Medulla oblongata (tissue), 1 donor: ENCODE measurements around the gene CADM2.
"Not testable (repeated sequence)": the region's sequence is repeated elsewhere in the genome, so short reads cannot be mapped to it uniquely, and the experiment has no call there.

Experiments used
- DNase-seq: peaks from one replicate; pipeline ENCODE4 v3.0.0-alpha.2; 2015; ENCODE audit errors: extremely low spot score

The CADM2 gene

GRCh38 chr3:85935171-85935570 lies 976.4 kb downstream of the CADM2 start:
- DNase-seq: no peak

DNA sequence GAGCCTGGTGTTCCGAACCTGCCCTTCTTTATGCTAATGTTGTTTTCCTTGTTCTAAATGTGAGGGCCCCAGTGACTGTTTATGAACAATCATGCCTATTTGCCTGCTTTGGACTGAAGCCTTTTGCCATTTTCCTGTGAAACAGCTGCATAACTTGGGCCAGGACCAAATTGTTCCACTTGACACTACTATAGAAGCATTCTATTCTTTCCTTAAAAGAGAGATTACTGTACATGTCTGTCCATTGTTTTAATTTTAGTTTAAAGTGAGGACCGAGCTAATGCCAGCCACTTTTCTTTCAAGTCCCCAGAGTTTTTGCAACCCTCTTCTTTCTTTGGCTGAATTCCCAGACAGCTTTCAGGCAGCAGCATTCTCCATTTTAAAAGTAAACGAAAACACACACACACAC lies 980.3 kb downstream of the CADM2 start:
- peak; percentile 72 for DNase-seq

DNA sequence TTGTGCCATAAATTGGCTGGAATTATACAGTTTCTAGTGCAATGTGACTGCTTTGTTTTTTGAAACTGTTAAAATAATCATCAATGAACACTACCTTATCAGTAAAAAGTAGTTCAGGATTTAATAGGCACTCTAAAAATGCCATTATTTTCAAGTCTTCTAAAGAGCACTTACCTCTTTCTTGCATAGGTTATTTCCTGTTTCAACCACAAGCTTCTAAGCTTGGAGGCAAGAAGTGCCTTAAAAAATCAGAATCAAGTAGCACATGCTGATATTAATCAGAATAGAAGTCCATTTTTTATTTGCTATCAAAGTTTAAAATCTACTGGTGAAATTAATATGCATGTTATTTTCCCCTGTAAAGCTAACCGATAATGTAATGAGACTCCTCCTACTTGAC lies 991.6 kb downstream of the CADM2 start:
- DNase-seq: no peak

DNA sequence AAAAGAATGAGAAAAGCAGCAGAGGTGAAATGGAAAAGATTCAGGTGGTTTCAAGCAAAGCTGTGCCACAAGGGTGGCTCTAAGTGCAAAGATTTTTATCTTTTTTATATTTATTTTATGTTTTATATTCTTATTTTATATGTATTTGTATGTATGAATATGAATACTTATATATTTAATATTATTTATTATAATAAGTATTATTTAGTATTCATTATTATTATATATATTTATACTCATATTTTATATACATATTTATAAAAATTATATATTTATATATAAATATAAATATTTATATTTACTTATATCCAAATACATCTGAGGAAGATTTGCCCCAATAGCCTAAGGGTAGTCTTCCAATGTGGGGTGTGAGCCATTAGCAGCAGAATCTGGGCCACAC lies 1002.0 kb downstream of the CADM2 start:
- no peak for DNase-seq

GRCh38 chr3:85977615-85978338 lies 1019.0 kb downstream of the CADM2 start:
- peak; percentile 12 for DNase-seq

DNA sequence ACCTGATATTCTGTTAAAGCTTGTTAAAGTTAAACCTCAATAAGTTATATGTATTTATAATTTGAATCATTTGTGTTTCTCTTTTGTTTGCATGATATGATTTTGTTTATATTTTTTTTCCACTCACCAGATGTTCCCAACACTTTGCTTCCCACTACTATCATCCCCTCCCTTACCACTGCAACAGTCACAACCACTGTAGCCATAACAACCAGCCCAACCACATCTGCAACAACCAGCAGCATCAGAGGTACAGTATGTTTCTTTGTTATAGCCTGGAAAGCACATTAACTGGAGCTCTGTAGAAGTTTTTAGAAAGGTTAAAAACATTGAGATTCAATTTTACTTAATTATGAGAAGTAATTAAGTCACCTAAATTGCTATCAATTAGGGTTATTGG lies 1020.2 kb downstream of the CADM2 start:
- no peak for DNase-seq

- not testable (repeated sequence) for DNase-seq
Measured at GRCh38 chr3:85989581-85989980, 1030.8 kb downstream of the CADM2 start.

- DNase-seq: no peak
Measured at GRCh38 chr3:86029590-86029989, 1070.8 kb downstream of the CADM2 start.

GRCh38 chr3:86037916-86038315 lies 1079.1 kb downstream of the CADM2 start:
- no peak for DNase-seq

DNA sequence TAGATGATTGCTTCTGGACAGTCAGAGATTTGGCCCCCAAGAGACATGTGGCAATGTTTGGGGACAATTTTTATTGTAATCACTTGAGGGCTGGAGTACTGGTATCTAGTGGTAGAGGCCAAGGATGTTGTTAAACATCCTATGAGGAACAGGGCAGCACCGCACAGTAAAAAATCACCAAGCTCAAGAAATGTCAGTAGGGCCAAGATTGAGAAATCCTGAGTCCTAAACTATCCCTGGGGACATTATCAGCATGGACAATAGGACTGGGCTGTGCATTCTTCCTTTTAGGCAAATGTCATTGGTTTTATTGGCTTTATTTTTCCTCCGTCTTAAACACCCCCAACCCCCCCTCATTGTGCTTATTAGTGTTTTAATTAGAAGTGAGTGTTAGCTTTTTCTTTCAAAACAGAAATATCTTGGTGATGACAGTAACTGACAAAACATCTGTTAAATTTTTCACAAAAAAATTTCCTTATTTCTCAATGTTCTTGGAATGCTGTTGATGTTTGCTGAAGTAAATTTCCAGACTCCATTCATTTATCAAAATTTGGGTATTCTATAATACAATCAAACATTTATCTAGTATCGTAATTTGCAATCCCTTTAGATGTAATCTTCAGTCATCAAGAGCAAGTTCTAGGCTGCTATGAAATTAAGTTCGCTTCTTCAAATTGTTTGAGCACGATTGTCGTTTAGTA lies 1087.8 kb downstream of the CADM2 start:
- no peak for DNase-seq

GRCh38 chr3:86047161-86047560 lies 1088.4 kb downstream of the CADM2 start:
- DNase-seq: no peak

GRCh38 chr3:86051058-86051457 lies 1092.3 kb downstream of the CADM2 start:
- DNase-seq: no peak

- no peak for DNase-seq
Measured at GRCh38 chr3:86056032-86056431, 1097.2 kb downstream of the CADM2 start.

- no peak for DNase-seq
Measured at GRCh38 chr3:86056962-86057361, 1098.2 kb downstream of the CADM2 start.

DNA sequence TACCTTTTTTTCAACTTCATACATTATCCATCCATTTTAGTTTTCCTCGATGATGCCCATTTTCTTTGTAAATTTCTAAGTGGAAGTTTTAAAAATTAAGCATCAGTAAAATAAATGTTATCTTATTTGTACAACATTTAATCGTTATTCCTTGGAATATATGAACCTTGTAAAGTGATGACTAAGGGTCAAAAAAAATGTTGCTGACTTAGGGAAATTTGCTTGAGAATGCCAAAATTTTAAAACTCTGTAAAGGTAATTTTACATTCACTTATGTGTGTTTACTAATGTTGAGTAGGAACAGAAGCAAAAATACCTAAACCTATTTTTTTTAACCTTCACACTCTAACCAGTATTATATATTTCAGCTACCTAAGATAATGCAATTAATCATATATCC lies 1115.0 kb downstream of the CADM2 start:
- DNase-seq: no peak

- DNase-seq: no peak
Measured at GRCh38 chr3:86087160-86087871, 1128.5 kb downstream of the CADM2 start.

DNA sequence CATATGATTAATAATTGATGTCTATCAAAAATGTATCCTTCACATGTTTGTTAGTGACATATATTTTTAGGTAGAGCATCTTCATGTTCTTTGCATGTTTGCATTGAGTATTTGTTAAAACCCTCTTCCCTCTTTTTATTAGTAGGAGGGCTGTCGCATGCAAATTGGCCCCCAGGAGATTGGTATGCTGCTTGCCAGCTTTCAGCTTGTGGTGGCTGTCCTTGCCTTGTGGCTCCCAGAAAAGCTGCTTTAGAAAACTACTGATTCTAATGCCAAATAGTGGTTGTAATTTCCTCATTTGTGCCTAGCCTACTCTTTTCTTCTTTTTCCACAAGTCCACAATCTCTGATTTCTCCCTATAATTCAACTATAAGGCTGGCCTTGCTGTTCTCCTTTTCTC lies 1145.4 kb downstream of the CADM2 start:
- no peak for DNase-seq

DNA sequence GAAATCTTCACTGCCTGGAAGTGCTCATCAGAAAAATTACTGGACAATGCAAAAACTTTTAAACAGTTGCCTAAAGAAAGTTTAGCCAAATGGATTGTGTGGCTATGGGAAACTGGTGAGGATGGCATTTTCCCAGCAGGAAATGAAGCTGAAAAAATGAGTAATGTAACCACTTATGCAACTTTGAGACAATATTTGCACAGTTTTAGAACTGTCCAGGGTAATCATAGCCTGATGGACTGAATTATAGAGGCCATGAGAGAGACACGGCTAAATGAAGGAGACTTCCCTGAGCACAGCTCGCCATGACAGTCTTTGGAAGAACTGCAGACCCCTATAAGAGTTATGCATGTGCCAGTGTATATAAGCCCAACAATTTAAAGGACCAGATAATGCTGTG lies 1150.6 kb downstream of the CADM2 start:
- DNase-seq: no peak
